NCI-H524 treated with DMSO at 0.1 percent for 48 hours (cell line): ENCODE data around the gene PRPF40A.

ENCODE experiments used
- DNase-seq: peaks from one replicate; lab custom pipeline; 2025; lab: John Stamatoyannopoulos, UW

PRPF40A gene

DNA sequence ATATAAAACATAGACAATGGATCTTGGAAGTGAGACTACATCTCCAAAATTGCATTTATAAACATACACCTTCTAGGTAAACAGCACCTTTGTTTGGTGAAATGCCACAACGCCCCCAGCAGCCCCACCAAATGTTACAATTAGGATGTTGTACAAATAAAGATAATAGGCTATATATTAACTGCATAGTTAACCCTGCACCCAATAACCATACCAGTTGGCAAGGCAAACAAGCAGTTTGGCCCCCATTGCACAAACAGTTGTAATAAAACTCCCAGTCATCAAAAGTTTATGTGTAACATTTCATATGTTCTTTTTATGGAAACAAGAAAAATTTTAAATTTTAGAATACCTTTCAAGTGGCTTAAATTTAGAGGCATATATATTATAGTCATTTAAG is 67.3 kb downstream of the PRPF40A start:
- DNase-seq: no peak

DNA sequence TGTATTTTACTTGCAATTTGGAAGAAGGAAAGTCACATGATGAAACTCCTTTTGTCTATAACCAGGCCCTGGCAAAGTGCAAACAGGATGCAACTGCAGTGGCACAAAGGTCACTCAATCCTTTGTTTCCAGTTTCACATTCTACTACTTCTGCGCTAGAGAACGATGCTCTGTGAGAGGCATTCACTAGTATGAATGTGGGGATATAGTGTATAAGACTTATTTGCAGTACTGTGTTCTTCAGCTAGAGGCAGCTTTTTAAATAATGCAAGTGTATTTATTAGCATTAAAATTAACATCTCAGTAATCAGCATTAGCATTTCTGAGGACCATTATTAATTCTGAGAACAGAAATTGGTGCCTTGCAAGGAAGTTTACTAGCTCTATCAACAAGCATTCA is 68.9 kb downstream of the PRPF40A start:
- DNase-seq: no peak

DNA sequence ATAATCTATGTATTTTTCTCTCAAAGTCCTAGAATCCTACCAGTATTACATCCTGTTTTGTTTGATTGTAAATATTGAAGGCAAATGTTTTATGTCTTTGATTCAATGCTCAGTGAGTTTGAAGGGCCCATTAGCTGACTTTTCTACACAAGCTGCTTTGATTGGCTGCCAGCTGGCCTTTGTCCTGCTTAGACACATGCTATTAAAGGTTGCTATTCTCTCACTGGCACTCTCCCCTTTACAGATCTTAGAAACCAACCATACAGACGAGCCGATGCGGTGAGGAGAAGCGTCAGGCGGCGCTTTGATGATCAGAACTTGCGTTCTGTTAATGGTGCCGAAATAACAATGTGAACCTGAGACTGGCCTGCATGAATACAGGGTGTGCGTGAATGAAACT is 69.7 kb downstream of the PRPF40A start:
- no peak for DNase-seq

DNA sequence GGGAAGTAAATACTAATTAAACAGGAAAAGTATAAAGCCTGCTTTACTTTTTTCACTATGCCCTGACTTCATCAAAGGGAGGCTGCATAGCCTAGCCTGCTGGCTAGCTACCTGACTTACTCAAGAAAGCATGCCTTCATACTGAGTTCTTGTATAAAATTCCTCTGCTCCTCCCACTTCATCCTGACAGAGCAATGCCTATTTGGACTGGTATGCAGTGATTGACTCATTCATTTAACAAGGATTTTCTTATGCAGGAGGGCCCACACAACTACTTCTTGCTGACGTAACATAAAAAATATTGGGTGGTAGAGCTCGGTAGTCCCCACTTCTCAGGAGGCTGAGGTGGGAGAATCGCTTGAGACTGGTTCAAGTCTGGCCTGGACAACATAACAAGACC is 70.5 kb downstream of the PRPF40A start:
- DNase-seq: no peak

DNA sequence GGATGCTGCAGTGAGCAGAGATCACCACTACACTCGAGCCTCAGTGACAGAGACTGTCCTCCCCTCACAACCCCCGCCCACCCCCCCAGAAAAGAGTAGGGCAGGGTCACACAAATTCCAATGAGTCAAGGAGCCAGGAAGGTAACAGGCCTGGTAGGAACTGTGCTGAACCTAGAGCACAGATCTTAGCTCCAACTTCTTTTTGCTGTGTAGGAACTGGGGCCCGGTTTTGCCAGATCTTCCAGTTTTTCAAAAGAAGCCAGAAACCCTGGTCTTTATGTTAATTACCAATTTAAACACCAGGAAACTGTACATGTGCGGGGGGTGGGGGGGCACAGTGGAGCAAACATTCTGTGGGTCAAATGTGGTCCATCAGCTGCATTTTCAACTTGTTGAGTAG is 71.0 kb downstream of the PRPF40A start:
- no peak for DNase-seq

DNA sequence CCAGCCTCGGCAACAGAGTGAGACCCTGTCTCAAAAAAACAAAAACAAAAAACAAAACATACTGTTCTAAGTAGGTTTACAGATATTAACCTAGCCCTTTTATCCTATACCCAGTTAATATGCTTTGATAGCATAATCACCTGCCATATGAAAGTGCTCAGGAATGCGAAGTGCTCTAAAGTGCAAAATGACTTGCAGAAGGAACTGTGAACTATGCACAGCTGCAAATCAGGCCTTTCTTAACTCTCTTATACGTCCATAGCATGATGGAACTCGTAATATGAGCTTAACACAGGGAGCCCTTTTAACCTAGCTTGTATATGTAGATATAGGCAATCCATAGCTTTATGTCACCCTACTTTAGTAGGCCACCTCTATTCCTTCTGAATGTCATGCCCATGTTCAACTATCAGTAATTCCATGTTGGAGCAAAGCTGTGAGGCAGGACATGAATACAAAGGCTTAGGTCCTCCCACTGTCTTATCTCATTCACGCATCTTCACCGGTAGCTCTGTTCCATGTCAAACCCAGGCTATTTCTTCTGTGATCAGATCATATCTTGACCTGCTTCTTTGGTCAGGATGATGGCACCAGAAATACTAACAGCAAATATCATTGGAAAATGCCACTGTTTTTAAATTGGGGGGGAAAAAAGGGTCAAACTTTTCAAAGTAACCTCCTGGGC is 72.9 kb downstream of the PRPF40A start:
- DNase-seq: no peak

DNA sequence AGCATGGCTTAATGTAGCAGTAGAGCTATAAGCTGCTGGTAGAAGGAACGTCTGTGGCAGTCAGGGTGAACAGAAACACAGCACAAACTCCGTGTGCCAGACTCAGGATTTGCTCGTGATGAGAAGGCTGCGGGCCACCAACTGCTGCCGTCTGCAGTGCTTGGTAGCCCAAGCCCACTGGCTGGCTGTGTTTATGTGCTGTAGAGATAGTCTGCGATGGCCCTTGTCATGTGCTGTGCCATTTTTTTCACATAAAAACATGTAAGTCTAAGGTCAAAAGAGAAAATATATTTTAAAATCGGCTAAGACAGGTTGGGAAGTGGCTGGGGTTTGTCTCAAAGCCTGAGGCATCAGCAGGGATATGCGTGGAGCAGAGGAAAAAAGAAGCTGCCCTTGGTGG is 78.7 kb downstream of the PRPF40A start:
- no peak for DNase-seq

DNA sequence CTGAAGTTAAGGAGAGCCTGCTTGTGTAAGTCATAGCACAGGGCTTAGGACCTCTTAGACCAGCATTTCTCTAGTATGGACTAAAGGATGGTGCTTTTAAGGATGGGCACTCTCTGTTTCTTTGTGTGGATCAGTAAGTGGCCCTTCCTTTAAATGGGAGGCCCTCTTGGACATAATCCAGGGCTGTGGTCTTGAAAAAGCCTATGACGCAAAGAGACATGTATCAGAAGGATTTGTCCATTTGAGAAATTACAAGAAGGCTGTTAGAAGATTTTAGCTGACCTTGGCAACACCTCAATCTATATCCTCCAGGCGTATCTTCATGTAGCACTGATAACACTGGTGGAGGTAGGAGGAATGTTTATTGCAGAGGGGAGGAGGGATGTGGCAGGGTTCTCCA is 79.2 kb downstream of the PRPF40A start:
- DNase-seq: no peak

DNA sequence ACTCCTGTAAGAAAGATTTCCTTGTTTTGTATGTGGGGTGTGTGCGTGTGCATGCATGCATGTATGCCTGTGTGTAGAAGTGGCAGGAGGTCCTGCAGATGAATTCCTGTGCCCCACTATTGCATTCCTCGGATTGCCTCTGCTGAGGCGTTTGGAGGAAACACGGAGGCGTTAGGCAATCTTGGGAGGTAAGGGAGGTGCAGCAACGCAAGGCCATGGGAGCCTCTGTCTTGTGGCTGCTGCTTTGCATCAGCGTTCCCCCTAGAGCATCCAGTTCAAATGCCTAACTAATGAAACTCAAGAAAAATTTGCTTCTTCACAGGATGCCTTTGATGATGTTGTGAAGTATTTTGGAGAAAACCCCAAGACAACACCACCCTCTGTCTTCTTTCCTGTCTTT is 80.0 kb downstream of the PRPF40A start:
- no peak for DNase-seq

DNA sequence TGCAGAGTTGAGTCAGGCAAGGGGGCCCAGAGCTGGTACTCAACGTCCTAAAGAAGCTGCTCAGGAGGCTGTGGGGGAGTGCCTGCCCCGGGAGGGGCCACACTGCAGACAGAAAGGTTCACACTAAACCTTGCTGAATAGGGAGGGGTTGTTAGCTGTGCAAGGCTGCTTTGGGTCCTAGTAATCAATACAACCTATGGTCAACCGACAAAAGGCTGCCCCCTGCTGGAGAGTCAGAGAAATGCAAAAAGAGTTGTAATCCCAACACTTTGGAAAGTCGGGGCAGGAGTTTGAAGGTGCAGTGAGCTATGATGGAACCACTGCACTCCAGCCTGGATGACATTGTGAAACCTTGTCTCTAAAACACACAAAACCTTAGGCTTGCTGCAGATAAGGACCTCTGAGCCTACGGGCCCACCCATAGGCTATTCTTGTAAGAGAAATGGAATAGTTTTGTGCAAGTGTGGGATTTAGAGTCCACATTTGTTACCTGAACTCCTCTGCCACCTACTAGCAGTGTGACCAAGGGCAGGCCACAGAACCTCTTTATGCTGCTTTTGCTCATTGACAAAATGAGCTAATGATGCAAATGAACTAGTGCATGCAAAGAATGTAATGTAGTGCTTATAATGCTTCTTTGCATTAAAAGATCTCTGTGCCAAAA is 81.5 kb downstream of the PRPF40A start:
- no peak for DNase-seq

DNA sequence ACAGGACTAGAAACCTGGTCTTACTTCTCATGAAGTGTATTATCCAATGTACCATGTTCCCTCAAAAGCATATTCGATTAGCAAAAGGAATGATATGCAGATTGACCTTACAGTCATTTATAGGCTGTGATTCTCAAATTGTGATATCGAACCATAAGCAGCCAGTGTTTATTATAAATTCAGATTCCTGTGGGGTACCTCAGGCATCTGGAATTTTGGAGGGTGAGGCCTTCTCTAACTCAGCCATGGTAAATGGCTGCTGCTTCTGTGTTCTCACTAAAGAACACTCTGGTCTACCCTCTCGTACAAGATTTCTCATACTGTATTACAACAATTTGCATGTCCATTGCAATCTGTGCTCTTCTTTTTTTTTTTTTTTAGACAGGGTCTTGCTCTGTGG is 84.5 kb downstream of the PRPF40A start:
- DNase-seq: no peak

DNA sequence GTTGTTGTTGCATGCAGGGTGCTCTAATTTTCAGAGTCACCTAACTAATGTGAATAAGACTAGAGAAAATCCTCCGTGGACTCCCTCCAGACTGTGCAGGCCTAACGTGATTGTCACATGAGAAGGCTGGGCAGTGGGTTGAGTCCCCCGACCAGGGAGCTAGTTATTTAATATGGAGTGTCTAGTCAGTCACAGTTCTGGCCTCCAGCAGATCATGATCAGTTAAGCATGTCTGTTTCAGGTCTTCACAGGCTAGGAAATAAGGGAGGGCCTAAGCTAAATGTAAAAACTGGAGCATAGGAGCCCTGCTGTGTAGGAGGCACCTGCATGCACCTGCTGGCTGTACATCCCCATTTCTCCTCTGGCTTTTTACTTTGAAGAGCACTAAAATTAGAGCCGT is 86.8 kb downstream of the PRPF40A start:
- DNase-seq: no peak

DNA sequence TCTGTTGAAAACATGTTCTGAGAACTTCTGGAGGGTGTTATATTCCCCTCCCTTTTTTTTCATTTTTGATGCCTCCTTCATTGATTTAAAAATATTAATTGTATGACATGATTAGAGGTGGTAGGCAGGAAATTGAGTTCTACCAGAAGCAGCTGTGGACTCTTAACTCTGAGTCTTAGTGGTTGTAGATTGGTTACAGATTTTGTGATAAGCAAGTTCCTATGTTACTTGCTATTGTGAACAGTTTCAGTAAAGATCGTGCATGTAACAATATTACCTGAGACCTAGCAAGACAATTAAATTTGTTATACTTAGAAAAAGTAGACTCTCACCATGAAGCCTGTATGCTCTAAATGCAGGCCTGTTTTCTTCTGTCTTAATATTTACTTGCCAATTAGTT is 88.1 kb downstream of the PRPF40A start:
- no peak for DNase-seq

DNA sequence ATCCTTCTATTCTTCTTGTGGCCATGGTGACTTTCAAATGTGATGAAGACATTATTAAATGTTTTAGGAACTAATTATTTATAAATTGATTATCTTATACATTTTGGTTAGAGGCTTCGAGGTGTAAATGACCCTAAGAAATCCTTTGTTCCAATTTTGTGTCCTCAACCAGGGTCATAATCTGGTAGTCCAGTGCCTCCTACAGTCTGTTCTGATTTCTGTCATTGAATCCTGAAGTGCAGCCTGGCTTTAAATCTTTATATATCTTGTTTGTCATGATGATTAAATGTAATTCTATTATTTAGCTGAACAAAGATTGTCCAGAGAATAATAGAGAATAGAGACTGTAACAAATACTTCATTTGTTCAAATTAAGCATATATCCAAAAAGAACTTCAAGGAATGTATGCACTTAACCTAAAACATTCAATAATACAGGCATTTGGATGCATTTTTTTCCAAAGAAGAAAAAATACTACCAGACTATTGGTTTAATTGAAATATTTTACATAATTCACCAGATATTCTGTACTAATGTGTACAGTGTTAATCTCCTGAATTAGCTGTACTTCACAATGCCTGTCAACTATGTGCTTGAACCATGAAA is 89.8 kb downstream of the PRPF40A start:
- DNase-seq: no peak

DNA sequence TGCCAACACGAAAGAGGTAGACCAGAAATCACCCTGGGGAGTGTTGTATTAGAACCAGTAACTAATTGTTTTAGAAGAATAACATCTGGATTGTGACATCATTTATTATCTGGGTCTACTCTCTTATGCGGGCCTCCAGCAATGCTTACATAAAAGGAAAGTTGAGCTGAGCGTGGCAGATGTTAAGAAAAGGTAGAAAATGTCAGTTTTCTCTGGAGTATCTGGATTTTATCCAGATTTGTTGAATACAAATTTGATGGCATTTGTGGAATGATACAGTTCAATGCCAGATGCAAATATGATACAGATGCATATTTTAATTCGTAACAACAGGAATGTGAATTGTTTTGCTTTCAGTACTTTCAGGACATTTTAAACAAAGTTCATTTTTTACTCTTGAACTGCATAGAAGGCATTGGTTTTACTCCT is 90.3 kb downstream of the PRPF40A start:
- no peak for DNase-seq

DNA sequence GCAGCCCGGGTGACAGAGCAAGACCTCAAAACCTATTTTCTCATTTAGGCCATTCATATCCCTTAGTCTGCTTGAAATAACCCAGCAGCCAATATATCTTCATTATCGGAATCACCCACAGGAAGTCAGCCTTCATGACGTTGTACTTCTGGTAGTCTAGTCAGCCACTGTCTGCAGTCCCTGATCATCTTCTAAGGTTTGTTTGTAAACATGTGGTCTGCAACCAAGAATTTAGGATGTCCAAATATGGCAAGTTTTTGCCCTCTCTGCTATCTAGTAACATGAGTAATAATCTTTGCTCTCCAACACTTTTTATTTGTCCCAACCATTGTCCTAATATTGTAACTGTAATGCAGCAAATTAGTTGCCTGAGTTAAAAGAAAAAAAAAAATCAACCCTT is 92.5 kb downstream of the PRPF40A start:
- no peak for DNase-seq

DNA sequence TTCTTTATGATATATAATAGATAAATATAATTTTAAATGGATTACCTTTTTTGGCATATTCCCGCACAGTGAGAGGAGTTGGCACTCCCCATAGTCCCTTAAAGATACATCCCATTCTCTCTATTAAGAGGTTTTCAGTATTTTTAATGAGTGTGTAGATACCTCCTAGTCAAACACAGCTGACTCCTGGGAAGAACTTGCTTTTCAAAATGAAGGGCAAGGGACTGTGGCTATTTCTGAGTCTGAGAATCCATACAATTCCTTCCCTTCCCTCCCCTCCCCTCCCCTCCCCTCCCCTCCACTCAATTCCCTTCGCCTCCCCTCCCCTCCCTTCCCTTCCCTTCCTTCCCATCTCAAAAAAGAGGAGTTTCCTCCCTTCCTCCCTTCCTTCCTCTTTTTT is 93.5 kb downstream of the PRPF40A start:
- no peak for DNase-seq

DNA sequence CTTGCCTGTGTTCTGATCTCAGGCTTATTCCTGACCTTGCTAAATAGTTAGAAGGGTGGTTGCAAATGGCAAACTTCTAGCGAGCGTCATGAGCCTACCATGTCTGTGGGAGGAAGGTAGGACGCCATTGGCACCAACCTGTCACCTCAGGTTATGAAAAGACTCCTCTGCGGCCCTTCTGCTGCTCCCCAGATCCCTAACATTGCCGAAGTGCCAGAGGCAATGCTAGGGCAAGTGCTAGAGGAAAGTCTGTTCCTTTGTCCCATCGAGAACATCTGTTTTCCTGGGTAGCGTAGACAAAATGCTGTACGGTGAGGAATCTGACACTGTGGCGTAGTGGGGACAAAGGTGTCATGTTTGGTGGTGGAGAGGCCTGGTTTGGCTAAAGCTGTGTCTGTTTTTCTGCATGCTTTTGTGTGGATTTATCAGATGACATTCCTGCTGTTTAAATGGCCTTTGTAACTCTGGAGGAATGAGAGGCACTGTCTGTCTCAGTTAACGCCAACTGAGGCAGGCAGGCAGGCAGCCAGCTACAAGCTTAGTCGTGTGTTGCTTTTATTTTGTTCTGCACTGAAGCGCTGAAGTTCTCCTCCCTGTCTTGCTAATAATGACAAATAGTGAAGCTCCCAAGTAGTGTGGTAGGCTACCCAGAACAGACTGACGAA is 94.1 kb downstream of the PRPF40A start:
- no peak for DNase-seq

DNA sequence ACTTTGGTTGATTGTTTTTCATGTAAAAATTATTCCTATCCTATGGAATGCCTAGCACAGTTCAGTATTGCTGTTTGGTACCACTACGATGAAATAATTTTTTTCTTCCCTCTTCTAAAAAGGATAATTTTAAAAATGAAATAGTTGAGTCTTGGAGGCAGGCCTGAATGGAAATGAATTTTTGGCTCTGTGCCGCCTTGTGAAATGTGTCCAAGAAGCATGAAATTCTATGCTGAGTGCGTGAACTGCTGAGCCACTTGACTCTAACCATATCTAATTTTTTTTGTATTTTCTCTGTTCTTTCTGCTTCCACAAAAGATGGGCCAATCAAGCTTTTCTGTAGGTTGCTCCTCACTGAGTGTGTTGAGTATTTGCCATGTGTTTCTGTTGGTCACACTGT is 95.0 kb downstream of the PRPF40A start:
- no peak for DNase-seq

DNA sequence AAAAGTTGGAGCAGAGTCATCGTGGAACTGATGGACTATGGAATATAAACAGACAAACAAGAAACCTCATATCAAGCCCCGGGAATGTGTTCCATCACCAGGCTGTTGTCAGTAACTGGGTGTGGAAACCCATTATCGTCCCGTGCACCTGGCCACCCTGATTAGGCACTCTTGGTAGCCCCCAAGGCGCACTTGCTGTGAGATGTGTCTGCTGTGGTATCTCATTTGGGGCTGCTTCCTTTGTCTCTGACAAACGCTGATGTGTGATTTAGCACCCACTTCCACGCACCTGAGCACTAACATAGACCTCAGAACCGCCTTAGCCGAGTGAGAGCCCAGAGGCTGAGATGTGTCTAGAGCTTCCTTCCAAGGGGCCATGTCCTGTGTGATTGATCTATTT is 96.3 kb downstream of the PRPF40A start:
- no peak for DNase-seq

DNA sequence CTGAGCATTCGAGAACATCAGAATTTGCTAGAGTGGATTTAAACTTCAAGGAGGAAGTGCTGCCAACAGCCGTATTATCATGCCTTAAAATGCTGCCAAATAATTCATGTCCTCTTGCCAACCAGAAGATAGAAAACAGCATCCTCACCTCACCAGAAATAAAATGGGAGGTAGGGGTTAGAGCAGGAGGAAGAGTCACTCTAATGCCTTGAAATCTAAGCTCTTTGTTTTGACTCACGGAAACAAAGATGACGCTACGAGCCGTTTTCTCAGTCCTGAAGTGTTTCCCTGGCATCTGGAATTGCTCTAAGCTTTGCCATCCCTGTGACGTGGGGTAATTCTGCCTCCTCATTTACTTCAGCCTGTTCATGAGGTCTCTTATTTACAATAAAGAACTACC is 97.1 kb downstream of the PRPF40A start:
- no peak for DNase-seq

DNA sequence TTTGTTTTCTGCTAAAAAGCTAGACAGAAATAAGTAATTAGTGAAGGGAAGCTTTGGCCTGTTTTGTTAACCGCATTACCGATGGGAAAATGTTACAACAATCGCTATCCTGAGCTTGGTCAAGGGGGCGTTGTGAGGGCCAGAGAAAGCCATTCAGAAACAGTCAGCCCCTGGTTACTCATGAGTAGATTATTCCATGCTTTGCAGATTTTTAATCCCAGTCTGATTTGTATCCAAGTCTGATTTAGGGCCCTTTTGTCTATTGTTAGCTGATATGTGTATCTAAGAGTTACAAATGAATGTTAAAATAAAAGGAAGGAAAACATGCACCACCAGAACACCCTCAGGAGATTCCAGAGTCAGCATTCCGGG is 99.1 kb downstream of the PRPF40A start:
- DNase-seq: no peak
